NT2/D1 (cell line): ENCODE data around the gene SLC8A1.

Experiments used
- SUZ12 ChIP-seq: IDR thresholded peaks from 2 replicates; pipeline ENCODE4 v1.6.1; 2011; ENCODE audit not compliant: insufficient read length, insufficient read depth; ENCODE audit errors: extremely low read depth
- YY1 ChIP-seq: IDR thresholded peaks from 2 replicates; pipeline ENCODE4 v1.6.1; 2011; ENCODE audit not compliant: insufficient read length, insufficient read depth
- ZNF274 ChIP-seq: IDR thresholded peaks from 2 replicates; pipeline ENCODE4 v1.6.1; 2011; ENCODE audit warnings: mild to moderate bottlenecking, low read depth, low read length

GRCh38 chr2:40103590-40103989 is 348.3 kb downstream of the SLC8A1 start:
- TF ChIP-seq ZNF274, result no peak
- TF ChIP-seq YY1, result no peak
- TF ChIP-seq SUZ12, result no peak
